Hematopoietic multipotent progenitor cell treated with erythropoietin and hydrocortisone succinate and interleukin-3 and kit ligand, for 6 days (in vitro differentiated cells): ENCODE measurements around the gene ZC2HC1B.
"Not testable (repeated sequence)": the region's sequence is repeated elsewhere in the genome, so short reads cannot be mapped to it uniquely, and the experiment has no call there.

Experiments
- DNase-seq: peaks from one replicate; pipeline ENCODE4 v3.0.0-alpha.2; 2015

Gene ZC2HC1B

DNA sequence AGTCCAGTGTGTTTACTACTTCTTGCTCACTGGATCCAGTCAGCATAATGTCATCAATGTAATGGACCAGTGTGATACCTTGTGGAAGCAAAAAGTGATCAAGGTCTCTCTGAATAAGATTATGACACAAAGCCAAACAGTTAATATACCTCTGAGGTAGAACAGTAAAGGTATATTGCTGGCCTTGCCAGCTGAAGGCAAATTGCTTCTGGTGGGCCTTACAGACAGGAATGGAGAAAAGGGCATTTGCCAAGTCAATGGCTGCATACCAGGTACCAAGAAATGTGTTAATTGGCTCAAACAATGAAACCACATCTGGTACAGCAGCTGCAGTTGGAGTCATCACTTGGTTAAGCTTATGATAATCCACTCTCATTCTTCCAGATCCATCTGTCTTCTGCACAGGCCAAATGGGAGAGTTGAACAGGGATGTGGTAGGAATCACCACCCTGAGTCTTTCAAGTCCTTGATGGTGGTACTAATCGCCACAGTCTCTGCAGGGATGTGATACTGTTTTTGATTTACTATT lies 7.0 kb downstream of the ZC2HC1B start:
- DNase-seq = not testable (repeated sequence)

DNA sequence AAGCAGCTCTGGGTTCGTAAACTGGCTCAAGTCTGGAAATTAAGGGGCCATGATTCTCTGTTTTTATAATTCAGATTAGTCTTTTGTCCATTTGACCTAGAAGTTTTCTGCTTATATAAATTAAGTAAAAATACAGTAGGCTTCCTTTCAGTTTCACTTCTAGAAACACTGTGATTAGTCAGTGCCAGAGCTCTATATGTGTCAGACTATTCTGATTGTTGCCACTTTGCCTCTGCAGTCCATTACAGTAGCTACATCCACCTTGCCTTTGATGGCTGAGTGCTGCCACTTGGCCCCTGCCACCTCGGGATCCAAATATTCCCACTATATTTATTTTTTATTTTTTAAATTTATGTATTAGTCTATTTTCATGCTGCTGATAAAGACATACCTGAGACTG lies 7.9 kb downstream of the ZC2HC1B start:
- DNase-seq = no peak

DNA sequence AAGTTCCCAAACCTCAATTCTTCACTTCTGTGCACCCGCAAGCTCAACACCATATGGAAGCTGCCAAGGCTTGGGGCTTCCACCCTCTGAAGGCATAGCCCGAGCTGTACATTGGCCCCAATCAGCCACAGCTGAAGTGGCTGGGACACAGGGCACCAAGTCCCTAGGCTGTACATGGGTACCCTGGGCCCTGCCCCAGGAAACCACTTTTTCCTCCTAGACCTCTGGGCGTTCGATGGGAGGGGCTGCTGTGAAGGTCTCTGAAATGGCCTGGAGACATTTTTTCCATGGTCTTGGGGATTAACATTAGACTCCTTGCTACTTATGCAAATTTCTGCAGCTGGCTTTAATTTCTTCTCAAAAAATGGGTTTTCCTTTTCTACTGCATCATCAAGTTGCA lies 9.3 kb downstream of the ZC2HC1B start:
- DNase-seq = not testable (repeated sequence)

DNA sequence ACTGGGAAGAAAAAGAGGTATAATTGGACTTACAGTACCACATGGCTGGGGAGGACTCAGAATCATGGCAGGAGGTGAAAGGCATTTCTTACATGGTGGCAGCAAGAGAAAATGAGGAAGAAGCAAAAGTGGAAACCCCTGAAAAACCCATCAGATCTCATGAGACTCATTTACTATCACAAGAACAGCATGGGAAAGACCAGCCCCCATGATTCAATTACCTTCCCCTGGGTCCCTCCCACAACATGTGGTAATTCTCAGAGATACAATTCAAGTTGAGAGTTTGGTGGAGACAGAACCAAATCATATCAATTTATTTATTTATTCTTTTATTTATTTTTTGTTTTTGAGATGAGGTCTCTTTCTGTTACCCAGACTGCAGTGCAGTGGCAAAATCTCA lies 10.2 kb downstream of the ZC2HC1B start:
- not testable (repeated sequence) for DNase-seq

DNA sequence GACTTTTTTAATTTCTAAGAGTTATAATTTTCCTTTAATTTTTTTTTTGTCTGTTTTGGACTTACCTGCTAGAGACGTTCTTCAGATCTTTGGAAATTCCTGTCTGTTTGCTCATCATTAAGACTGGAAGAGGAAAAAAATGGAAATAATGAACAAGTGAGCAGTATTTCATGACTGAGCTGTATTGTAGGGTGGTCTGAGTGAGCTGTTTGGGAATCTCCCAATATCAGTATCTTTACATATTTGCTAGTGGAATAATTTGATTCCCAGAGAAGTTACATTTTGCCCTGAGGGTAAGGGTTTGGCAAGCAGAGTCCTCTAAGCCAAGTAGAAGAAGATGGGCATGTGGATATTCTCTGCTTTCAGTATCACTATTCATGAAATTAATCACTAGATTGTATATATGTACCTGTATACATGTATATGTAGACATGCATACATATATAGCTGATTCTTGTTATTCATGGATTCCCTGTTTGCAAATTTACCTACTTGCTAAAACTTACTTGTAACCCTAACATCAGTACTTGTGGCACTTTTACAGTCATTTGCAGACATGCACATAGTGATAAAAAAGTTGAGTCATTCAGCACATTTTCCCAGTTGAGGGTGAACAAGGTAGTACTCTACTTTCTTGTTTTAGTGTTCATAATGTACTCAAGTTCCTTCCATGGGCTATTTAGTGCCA lies 13.5 kb downstream of the ZC2HC1B start:
- no peak for DNase-seq

DNA sequence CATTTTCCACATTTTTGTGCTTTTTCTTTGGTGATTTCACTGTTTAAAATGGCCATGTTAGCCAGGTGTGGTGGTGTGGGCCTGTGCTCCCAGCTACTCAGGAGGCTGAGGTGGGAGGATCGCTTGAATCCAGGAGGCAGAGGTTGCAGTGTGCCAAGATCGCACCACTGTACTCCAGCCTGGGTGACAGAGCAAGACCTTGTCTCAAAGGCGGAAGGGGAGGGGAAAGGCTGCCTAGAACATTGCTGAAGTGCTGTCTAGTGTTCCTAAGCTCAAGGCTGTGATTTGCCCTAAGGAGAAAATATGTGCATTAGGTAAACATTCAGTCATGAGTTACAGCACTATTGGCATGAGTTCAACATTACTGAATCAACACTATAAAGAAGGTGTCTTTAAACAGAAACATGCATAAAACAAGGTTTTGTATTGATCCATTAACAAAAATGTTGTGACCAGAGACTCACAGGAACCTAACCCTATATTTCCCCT lies 14.0 kb downstream of the ZC2HC1B start:
- no peak for DNase-seq

DNA sequence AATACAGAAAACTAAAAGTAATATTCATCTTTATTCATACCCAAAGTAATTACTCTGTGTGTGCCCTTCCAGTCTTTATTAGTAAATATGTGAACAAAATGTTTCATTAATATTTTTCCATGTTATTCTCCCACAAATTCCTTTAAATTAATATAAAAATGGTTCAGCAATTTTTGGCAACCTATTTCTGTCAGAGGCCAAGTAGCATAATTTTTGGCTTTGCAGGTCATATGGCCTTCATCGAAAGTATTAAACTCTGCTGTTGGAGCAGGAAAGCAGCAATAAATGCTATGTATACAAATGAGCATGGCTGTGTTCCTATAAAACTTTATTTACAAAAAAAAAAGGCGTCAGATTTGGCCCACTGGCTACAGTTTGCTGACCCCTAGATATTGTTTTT lies 16.1 kb downstream of the ZC2HC1B start:
- DNase-seq = no peak

DNA sequence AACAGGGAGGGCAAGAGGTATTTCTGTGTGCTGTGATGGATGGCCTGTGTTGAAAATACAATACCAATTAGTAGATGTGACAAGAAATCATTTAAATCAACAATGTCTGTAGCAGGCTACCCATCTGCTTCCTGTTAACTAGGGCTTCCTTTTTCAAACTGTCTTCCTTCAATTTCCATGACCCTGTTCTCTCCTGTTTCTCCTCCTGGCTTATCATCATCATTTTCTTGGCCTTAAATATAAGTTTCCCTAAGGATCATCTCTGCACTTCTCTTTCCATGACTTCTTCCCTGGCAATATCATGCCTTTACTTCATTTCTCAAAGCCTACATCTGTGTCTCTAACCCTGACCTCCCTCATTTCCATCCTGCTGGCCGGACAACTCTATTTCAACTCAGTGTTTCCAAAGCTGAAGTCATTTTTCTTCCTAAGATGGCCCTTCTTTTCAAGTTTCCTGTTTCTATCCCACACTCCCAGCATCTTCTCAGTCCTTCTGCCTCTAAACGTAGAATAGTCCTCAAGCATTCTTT lies 18.2 kb downstream of the ZC2HC1B start:
- no peak for DNase-seq

DNA sequence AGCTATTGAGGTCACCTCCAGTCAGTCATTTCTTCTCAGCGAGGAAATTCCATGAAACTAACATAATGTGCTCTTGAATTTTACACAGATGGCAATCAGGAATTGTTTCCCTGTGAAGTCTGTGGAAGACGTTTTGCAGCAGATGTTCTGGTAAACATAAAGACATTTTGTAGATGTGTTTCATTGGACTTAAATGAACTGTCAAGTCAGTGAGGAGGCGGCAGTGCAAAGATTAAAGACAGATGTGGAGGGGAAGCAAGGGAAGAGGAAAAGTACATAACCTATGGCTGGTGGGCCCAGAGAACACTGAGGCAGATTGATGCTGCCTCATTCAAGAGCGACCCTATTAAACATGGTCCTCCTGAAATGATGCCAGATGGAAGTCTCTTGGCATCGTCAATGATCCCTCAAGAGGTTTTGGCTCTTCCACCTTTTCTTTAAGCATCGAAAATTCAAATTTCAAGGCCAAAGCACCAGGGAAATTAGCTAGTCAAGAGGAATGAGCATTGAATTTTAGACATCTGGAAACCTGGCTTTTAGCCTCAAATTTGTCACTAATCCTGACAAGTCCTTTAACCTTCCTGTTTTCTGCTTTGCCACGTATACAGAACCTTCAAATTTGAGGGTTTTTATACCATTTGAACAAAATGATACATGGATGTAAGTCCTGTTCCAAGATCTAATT lies 20.1 kb downstream of the ZC2HC1B start:
- no peak for DNase-seq

DNA sequence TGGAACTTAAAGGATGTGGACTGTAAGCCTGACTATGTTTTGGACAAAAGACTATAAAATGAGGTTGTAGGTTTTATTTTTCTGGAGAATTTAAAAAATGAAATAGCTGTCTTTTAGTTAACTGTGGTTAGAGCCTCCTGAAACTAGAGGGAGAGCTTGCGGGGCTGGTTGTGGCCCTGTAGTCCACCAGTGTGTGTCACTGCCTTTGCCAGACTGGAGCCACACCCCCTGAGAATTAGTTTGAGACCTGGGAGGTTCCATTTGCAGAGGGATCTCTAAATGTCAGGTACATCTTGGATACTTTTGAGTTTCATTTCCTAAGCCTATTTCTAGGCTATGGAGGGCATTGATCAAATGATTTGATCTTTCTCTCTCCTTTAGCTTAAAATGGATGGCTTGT lies 20.8 kb downstream of the ZC2HC1B start:
- no peak for DNase-seq

DNA sequence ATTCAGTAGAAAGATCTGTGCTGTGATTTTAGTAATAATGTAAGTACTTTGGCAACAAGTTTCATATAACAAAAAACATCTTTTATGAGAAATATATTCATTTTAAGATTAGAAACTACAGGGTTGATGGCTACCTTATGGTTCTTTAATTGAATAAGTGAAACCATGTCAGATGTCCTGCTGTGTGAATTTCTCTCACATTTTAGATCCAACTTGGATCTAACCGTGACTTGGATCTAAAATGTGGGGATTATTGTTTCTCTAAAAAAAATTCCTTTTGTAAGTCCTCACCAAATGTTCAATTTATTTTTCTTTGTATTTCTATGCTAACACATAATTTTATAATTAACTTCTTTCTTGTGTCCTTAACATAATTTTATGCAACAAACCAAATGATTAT lies 30.4 kb downstream of the ZC2HC1B start:
- no peak for DNase-seq

DNA sequence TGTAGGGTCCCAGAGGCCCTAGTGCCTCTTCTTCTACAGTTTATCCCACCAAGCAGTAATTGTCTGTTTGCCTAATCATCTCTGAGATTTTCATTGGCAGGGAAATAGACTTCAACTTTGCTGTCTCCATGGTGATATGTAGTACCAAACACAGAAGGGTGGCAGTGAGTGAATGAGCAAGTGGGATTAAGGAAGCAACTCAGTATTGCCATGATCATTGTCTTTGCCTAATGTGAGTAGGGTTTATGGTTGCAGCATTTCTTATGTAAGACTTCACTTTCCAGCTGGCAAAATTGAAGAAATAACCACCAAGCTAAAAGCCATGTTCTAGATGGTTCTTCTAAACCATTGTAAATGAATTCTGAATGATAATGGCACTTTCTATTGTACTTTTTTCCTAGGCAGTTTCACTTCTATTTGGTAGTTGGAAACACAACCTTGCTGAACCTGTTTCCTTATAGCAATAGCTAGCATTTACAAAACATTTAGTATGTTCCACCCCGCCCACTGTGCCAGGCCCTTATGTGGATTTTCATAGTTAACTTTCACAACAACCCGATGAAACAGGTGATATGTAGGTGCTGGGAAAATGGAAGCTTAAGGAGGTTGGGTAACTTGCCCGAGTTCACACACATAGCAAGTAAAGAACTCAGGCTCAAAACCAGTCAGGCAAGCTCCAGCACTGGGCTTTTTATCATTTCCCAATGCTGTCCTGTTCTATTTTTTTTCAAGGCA lies 32.0 kb downstream of the ZC2HC1B start:
- DNase-seq = no peak

DNA sequence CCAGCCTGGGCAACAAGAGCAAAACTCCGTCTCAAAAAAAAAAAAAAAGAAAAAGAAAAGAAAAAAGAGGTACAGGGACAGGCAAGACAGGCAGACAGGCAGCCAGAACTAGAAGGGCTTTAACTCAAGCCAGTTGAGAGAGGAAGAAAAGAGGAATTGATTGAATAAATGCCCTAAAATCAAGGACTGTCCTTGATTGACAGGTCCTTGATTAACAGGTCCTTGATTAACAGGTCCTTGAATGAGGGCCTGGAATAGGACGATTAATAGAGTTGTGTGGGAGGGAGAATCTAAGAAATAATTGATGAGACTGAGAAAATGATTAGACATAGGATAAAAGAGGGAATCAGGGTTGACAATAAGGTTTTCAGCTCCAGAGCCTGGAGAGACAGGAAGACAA lies 36.1 kb downstream of the ZC2HC1B start:
- no peak for DNase-seq

DNA sequence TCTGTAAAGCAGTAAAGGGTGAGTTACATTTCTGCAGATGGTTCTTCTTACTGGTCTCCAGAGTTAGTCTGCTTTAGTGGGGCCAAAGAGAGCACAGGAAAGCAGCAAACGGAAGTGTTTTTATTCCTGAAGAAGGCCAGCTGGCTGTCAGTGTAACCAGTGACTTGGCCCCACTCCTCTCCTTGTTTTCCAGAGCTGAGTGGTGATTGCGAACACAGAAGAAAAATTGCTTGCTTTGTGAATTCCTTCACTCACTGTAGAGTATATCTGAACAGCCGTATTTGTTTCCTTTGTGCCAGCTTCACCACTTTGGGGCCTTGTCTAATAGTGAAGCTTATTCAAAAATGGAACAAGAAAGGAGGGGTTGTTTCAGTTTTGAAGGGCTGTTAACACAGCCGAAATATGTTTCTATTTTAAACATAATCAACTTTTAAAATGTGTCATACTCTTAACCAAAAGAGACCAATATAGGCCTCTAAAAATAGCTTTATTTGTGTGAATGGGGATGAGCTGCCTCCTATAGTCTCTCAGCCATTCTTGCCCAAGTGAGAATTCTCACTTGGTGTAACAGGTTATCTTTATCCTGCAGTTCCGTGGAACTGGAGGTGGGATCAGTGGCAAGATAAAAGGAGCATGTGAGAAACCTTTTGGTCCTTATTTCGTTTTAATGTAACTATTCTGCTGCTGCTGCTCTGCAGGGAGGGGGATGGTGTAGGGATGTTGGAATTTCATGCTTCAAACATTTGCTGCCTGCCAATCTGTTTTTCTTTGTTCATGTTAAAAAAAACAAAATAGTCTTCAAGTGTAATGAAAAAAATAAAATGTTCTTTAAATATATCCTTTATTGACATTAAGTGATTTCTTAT lies 37.8 kb downstream of the ZC2HC1B start:
- DNase-seq = no peak

DNA sequence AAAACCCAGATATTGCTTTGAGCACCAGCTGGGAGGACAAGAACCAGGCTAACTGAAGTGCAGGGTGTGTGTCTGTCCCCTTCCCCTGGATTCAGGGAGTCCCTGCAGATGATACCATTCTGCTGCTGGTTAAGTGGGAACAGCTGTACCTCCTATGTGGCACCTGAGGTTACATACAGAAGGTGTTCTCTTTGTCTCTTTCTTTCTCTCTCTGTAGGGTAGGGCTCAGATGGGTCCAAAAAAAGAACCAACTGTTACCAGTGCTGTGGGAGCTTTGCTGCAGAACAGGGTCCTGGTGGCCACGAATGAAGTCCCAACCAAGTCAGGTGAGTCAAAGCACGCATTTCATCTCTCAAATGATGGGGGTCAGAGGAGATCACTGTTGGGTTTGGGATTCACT lies 38.6 kb downstream of the ZC2HC1B start:
- no peak for DNase-seq

DNA sequence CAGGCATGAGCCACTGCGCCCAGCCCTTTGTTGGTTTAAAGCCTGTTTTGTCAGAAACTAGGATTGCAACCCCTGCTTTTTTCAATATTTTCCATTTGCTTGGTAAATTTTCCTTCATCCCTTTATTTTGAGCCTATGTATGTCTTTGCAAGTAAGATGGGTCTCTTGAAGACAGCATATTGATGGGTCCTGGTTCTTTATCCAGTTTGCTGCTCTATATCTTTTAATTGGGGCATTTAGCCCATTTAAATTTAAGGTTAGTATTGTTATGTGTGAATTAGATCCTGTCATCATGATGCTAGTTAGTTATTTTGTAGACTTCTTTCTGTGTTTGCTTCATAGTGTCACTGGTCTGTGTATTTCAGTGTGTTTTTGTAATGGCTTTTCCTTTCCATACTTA lies 46.8 kb downstream of the ZC2HC1B start:
- DNase-seq = no peak

DNA sequence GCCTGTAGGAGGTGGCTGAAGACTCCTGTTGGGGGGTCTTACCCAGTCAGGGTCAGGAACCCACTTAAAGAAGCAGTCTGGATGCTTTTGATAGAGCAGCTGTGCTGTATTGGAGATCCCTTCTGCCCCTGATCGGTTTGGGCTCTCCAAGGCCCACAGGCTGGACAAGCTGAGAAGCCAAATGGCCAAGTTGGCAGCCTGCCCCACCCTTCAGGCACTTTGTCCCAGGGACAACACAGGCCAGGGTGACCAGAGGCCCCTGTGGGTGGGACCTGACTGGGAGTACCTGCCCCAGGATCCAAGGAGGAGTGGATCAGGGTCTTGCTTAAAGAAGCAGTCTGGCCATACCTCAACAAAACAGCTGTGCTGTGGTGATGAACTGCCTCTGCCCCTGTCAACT lies 48.4 kb downstream of the ZC2HC1B start:
- no peak for DNase-seq

DNA sequence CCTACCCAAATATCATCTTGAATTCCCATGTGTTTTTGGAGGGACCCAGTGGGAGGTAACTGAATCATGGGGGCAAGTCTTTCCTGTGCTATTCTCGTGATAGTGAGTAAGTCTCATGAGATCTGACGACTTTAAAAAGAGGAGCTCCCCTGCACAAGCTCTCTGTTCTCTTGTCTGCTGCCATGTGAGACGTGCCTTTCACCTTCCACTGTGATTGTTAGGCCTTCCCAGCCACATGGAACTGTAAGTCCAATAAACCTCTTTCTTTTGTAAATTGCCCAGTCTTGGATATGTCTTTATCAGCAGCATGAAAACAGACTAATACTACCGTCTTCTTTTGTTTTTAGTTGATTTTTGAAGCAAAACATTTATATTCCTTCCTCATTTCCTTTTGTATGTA lies 52.8 kb downstream of the ZC2HC1B start:
- DNase-seq = not testable (repeated sequence)

DNA sequence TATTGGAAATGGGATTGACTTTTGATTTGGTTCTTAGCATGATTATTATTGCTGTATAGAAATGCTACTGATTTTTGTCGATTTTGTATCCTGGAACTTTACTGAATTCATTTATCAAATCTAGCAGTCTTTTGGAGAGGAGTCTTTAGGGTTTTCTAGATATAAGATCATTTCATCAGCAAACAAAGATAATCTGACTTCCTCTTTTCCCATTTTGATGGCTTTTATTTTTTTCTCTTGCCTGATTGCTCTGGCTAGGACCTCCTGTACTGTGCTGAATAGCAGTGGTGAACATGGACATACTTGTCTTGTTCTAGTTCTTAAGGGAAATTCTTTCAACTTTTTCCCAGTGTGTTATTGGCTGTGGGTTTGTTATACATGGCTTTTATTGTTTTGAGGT lies 64.6 kb downstream of the ZC2HC1B start:
- no peak for DNase-seq

DNA sequence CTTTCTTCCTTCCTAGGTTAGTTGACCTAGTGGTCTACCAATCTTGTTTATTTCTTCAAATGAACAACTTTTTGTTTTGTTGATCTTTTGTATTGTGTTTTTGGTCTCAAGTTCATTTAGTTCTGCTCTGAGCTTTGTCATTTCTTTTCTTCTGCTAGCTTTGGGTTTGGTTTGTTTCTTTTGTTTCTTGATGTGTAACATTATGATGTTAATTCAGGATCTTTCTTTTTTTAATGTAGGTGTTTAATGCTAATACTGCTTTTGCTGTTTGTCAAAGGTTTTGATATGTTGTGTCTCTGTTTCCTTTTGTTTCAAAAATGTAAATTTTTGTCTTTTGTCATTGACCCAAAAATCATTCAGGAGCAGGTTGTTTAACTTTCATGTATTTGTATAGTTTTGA lies 65.7 kb downstream of the ZC2HC1B start:
- no peak for DNase-seq

DNA sequence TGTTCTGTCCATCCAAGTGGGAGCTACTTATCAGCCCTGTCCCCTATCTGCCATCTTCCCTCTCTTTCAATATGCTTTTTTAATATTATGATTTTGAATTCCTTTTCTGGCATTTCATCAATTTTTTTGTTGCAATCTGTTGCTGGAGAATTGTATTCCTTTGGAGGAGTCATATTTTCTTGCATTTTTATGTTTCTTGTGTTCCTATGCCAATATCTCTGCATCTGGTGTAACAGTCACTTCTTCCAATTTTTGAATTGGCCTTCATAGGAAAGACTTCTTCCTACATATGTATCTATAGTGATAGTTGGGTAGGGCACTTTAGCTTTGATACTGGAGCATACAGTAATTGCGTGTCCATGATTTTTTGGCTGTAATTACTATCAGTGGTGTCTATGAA lies 70.1 kb downstream of the ZC2HC1B start:
- DNase-seq = no peak

DNA sequence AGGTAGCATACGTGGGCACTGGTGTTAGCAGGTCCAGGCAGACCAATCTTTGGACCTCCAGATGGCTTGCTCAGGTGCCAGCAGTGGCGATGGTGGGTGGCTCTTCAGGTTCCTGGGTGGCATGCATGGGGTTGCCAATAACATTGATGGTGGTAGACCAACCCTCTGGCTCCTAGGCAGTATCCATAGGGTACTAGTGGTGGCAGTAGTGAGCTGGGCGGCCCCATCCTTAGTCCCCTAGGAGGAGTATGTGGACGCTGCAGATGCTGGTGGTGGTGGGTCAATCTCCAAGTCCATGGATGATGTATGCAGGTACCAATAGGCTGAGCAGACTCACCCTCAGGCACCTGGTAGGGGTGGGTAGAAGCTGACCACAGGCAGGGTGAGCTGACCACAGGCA lies 70.6 kb downstream of the ZC2HC1B start:
- no peak for DNase-seq

DNA sequence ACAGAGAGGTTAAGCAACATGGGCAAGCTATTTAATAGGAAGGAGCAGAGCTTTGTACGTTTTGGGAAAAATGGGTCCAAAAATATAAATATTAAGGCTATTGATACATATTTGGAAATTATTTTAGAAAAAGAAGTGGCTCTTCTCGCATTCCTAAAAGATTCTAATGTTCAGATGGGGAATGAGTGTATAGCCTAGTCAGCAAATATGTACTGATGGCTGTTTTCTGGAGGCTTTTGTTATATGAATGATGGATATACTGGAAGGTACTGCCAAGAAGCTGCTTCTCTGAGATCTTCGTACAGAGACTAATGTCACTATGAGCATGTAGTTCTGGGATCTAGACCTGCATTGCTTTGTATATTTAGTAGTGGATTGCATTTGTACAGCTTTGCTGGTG lies 72.1 kb downstream of the ZC2HC1B start:
- no peak for DNase-seq
